ENCODE results near the gene WNK2.

Gene WNK2

DNA sequence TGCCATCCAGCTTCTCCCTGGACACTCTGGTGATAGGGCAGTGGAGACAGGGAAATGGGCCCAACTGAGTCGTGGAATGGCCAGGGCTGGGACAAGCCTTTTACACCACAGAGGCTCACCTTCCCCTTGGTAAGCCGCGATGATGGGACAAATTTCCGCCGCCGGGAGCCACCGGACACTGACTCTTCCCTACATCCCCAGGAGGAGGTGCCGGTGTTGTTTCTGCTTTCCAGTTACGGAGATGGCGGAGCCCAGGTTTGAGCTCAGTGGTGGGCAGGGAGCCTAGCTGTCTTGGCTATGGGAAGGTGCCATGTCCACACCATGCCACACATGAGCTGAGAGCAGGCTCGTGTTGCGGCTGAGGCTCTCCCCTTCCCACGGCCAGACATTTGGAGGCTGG is 19.9 kb upstream of the WNK2 start:
- no peak for DNase-seq

DNA sequence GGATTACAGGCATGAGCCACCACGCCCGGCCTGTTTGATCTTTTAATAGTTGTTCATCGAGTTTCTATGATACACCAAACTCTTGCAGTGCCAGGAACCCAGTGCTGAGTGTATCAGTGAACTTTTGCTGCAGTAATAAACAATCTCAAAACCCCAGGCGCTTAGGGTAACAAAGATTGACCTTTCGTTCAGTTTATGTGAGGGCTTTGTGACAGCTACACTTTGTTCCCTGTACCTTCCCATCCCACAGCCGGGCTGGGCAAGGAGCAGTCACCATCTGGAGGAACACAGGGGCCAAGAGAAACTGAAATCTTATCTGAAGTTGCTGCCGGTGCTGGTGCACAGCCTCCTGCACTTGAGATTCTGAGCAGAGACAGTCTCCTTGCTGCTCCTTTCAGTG is 17.2 kb upstream of the WNK2 start:
- no peak for DNase-seq

DNA sequence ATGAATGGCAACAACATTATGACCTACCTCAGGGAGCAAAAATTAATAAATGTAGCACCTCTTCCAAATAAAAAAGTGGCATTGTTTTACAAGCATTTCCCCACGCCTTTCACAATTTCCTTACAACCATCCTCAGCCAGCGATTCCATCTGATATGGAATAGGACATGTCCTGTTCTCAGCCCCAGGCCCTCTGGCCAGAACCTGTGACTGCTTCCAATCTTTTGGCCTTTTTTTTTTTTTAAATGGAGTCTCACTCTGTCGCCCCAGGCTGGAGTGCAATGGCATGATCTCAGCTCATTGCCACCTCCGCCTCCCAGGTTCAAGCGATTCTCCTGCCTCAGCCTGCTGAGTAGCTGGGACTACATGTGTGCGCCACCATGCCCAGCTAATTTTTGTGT is 16.8 kb upstream of the WNK2 start:
- DNase-seq, result no peak

DNA sequence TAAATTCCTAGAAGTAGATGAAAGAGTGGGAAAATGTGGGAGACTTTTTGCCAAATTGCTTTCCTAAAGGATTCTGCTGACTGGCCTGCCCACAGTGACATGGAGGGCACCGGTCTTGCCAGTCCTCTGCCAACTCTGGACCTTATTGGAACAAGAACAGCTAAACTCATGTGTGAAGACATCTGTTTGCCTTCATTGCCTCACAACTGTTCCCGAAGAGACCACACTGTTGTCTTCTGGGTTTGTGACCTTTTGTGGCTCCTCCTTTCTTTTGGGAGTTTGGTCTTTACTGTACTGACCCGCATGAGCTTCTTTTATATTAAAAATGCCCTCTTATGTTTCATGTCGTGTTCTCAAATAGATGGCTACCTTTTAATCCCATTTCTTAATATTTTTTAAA is 16.1 kb upstream of the WNK2 start:
- no peak for DNase-seq

DNA sequence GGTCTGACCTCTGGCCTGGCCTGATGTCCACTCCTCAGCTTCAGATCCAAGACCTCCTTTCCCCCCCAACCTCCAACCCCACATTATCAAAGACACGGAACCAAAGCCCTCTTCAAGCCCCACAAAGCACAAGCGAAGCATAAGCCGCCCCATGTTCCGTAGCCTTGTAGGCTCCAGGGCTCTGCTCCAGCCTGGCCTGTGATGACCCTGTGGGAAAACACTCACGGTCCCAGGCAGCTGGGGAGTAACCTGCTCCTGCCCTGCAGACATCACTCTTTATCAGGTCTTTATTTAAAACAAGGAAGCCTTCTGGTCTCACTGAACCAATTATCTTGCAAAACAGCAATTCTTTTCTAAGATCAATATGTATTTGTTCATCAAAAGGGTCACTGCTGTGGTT is 15.4 kb upstream of the WNK2 start:
- DNase-seq, result no peak

DNA sequence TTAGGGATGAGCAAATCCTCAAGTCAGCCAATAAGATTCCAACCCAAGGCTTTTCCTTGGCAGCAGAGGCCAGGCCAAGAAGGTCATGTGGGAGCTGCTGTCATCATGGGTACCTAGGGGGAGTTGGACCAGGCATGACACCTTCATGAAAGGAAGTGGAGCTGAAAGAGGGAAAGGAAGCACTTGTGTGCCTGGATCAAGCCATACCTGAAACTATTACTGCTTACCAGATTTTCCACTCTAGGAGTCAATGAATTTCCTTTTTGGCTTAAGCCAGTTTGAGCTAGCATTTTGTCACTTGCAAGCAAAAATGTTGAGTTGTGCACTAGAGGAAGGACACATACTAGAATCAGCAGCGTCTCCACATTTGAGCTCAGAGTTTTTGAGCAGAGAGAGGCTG is 14.5 kb upstream of the WNK2 start:
- DNase-seq, result no peak

DNA sequence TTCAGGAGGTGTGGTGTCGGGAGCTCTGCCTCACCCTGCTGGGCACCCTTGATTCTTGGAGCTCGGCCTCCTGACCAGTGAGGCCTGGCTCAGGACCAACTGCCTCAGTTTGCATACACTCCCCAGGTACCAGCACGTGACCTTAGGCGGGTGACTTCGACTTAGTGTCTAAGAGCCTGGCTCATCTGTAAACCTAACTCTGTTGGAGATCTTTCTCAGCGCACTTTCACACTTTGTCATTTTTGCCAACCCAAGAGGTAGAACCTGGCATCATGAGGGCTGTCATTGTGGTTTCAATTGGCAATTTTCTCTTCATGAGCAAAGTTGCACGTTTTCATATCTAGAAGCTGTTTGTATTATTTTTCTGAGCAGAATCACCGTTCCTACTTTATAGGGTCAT is 13.4 kb upstream of the WNK2 start:
- no peak for DNase-seq

DNA sequence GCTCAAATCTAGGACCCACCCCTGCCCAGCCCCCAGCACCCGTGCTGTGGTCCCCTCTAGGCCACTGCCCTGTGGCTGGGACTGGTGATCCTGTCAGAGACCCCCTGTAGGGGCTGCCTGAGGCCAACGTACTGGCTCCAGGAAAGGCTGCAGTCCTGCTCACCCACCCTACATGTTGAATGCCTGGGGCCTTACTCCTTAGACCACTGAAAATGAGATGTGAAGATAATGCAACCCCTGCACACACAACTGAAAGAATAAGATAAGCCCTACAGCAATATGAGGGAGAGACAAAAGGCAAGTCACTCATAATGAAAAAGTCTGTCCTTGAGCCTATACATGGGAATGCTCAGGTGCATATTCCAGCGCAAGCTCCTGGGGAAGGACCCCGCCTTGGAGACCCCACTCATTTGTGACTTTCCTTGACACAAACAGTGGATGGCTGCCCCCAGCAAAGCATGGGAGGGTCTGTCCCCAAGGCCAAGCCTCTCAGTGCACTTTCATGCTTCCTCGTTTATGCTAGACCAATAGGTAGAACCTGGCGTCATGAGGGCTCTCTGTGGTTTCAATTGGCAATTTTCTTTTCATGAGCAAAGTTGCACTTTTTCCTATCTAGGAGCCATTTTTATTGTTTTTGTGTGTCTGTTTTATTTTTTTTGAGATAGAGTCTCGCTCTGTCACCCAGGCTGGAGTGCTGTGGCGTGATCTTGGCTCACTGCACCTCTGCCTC is 12.5 kb upstream of the WNK2 start:
- DNase-seq, result no peak

DNA sequence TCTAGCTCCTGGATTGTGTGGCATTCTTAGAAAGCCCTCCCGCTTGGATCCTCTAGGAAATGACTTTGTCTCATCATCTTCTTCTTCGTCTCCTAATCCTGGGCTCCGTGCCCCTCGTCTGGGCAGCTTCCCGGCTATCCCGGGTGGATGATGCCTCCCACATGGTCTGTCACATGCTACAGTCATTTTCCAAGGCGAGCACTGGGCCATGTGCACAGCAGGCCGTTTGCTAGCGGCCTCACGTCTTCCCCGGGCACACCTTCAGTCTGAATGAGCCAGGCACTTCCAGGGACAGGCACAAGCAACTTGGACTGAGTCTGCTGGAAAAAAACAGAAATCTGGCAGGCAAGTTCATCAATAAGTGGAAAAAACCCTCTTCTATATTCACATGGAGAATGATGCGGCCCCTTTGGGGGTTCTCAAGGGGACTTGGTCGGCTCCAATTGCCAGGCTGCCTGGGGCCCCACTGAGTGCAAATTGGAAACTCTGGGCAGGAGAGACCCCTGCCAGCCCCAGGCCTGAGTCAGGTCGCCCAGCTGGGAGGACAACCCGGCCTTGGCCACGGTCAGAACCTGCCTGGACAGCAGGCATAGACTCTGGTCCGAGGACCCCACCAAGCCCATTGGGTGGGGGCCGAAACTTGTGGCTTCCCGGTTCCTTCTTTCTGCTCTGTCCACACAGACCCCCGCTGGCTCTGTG is 11.1 kb upstream of the WNK2 start:
- DNase-seq, result no peak

DNA sequence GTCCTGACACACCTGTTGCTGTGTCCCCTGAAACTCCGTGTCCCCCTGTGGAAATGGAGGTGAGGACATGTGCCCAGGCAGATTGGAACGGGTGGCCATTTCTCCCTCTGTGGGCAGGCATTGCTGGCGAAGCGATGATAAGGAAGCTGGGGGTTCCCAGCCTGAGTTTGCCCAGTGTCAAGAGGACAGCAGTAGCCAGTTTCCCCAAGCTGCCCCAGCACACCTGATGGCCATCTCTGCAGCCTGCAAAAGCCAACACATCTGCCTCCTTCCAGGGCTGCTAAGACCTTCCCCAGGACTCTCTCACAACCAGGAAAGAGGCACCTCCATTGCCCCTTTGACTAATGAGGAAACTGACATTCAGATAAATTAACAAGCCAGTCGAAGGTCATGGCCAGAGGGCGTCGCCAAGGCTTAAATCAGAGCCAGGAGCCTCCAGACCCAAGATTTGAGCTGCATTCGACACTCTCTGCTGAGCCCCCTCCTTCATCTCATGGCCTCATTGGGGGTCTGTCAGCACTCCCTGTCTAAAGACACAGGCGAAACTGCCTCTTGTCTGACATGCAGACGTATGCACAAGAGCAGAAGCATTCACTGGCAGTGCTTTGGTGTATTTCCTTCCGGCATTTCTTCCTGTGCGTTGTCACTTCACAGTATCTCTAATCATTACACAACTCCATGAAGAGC is 10.4 kb upstream of the WNK2 start:
- no peak for DNase-seq

DNA sequence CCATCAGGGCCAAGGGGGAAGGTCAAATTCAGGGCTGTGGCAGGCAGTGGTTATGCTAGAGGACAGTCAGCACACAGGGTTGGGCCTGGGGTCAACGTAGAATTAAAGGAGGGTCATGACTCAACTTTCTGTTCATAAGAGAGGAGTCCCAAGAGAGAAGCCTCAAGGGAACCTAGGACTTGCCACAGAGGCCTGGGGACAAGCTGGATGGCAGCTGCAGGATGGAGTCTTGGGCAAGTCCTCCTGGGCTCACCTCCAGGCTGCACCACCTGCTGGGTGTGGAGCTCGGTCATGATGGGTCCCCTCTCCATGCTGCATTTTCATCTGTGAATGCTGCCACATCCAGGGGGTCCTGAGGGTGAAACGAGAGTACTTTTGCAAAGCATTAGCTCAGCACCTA is 9.0 kb upstream of the WNK2 start:
- DNase-seq, result no peak

DNA sequence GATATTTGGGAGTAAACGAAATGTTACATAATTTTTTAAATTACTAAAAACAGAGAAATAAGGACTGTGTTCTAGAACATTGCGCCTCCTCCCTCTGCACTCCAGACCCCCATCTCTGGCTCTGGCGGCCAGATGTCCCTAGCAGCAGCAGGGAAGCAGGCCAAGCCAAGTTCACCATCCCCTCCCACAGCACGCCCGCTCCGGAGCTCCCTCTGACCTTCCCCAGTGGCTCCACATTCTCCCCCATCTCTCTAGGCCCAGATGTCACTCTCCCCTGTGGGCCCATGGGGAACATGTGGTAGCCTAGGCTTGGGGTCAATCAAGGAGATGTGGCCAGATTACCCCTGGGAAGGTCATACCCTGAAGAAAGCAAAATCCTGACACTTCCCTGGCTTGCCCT is 6.3 kb upstream of the WNK2 start:
- no peak for DNase-seq

DNA sequence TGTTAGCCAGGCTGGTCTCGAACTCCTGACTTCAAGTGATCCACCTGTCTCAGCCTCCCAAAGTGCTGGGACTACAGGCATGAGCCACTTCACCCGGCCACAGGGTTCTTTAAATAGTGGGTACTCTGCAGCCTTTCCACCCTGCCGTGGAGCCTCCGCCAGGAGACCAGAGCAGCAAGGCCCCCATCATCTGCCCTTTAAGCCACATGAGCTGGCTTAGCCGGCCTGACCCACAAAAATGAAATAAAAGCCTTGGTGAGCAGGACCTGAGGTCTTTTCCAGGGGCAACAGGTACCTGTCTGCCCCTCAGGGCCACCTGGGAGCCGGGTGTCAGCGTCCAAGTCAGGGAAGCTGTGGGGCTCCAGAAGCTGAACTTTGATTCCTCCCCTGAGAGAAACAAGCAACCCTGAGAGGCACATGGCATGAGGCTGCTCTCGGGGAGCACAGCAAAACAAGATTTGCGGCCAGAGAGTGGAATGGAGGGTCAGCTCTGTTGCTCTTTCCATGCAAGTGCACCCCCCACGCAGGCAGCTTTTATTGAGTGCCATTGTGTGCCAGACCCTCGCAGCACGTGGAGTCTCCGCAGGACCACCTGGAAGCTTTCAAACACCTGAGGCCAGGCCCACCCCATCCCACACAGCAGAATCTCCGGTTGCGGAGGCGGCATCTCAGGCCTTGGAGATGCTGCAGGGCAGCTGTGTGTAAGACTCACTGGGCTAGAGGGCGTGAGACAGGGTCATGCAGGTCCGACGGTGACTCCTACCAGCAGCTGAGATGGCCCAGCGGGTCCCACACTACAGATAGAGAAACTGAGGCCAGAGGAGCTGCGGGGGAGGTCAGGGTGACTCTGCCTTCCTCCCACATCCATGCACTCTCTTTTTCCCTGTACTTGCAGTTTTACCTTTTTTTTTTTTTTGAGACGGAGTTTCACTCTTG is 4.8 kb upstream of the WNK2 start:
- DNase-seq, result no peak

DNA sequence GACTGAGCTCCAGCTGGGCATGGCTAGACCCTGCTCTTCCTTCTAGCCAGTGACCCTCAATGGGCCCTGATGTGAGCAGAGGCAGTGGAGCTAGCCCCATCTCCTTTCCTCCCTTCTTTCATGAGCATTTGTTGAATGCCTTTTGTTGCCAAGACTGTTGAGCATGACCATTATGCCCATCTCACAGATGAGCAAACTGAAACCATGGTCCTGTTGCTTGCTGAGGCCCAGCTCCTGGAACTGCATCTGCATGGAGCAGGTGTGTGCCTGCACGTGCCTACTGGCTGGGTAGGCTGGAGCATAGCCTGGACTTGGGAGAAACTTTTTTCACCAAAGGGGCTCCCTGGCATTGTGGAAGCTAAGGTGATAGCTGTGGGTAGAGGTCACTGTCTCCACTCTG is 3.0 kb upstream of the WNK2 start:
- DNase-seq, result no peak

DNA sequence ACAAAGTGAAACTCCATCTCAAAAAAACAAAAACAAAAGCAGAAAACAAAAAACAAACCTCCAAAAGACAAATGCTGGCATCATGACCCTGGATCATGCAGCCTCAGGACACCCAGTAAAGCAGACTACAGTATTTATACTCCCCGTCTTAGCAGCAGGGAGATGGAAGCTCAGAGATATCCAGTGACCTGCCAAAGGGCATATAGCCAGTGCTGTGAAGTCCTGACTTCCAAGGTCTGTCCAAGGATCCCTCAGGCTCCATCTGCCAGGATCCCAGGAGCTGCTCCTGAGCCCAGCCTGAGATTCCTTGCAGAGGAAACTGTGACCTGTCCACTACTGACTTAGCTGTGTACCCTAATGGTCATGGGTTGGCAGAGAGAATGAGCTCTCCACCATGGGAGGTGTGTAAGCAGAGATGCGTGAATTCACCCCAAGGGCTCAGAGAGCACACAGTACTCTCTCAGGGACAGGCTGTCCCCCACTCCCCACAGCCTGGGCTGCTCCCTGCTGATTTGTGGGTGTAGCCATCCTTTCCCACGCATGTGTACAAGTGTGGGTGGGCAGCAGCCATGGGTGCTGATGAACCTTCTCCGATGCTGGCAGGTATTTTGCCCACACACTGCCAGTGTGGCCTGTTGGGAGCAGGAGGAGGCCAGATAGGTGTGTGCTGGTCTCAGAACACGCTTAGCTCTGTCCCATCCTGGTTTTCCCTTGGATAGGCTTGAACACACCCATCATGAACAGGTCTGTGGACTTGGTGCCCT is 2.1 kb upstream of the WNK2 start:
- no peak for DNase-seq

DNA sequence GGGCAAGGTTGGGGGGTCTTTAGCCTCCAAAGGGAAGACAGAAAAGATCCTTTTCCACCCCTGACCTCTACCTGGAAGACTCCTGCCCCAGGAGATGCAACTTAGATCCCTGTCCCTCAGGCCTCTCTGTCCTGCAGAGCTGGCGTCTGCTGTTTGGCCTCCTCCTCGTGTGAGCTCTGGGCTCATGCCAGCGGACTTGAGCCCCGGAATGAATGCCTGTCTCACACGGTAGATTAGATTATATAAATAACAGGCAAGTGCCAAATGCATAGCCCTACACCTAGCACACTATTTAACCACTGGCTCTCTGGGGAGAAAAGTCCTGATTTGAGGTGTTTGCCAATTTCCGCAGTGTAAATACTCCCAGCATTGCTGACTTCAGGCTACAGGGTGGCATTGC is 1.4 kb upstream of the WNK2 start:
- no peak for DNase-seq

DNA sequence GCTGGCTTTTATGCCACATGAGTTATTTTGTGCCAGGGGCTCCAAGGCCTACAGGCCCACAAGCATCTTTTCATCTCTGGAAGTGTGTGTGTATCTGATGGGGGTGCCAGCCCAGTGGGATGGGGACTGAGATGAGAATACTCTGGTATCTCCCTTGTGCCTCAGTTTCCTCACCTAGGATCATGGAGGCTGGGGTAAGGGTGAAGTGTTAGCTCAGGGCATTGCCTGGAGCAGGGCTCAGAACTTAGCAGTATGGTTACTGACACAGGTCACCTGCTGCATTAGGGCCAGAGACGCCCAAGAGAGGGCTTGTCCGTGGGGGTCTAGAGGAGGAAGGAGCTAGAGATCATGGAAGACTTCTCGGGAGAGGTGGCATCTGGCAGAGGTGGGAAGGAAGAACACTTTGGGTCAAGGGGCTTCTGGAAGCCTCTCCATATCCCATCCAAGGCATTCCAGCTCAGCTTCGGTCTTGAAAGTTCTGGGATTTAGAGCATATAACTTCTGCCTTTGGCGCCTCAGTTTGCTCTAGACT is 742 bp upstream of the WNK2 start:
- DNase-seq, result no peak

DNA sequence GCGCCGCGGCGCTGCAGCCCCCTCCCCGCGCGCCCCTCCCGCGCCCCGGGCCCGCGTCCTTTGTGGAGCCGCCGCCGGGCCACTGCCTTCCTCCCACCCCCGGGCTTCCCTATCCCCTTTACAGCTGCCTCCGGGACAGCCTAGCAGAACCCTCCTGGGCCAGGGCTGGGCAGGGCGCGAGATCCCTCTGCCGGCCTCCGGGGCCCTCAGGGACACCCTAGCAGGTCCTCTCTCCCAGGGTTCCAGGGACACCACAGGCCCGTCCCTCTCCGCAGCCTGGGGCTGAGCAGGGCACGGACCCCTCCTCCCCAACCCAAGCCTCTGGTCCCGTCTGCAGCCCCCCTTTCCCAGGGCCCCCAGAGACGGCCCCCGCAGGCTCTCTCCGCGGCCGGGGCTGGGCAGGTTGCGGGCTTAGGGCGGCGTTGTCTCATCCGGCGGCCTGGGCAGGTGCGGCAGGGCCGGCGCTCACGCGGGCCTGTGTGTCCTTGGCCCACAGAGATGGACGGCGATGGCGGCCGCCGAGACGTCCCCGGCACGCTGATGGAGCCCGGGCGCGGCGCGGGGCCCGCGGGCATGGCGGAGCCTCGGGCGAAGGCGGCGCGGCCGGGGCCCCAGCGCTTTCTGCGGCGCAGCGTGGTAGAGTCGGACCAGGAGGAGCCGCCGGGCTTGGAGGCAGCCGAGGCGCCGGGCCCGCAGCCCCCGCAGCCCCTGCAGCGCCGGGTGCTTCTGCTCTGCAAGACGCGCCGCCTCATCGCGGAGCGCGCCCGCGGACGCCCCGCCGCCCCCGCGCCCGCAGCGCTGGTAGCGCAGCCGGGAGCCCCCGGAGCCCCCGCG is 710 bp downstream of the WNK2 start:
- DNase-seq, result no peak

DNA sequence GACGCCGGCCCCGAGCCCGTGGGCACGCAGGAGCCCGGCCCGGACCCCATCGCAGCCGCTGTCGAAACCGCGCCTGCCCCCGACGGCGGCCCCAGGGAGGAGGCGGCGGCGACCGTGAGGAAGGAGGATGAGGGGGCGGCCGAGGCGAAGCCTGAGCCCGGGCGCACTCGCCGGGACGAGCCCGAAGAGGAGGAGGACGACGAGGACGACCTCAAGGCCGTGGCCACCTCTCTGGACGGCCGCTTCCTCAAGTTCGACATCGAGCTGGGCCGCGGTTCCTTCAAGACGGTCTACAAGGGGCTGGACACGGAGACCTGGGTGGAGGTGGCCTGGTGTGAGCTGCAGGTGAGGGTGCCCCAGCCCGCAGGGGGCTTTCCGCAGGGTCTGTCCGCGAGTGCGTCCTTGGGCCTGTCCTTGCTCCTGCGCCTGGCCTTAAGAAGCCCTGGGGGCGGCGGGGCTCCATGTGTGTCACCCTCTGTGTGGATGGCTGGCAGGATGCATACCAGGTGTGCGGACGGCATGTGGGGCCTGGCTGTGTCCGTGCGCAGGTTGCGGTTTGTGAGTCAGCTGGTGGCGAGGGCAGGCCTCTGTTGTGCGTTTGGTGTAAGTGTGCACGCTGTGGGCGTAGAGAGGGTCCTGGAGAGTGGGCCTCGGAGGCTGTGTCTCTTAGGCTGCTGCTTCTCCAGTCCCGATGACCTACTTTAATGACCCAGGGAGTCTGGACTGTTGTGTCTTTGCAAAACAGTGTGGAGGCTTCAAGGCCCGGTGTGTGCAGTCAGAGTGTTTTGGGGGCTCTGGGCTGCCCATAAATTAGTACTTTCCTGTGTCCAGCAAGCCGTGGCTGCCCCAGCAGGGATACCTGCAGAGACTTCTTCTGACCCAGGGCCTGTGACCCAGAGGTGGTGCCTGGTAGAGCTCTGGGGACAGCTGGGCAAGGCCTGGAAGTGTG is 1.6 kb downstream of the WNK2 start:
- DNase-seq, result no peak

Data from MV-4-11 (cell line).